Stomach (tissue), 4 donors: Measurements from ENCODE around the gene TIMM17B.

Experiments
- POLR2A ChIP-seq, 4 donors: fragments of 450-650 bp; IDR thresholded peaks; one replicate each; pipeline ENCODE4 v1.6.1; 2016; ENCODE audit warnings: antibody characterized with exemption in 4 of 4, control low read depth in 2 of 4, mild to moderate bottlenecking in 1 of 4, moderate library complexity in 1 of 4
- POLR2AphosphoS5 ChIP-seq, 3 donors: sonication (generic); formaldehyde crosslinking; IDR thresholded peaks; one replicate each; pipeline ENCODE4 v1.6.1; 2016; ENCODE audit warnings: antibody characterized with exemption in 3 of 3
- TF ChIP-seq, protein P1 (sequence below), 7 experiments: fragments of 450-650 bp in 4 of 7; fragments of 200-600 bp in 3 of 7; sonication (generic) in 3 of 7; IDR thresholded peaks; one replicate each; pipeline ENCODE4 v1.5.1; 2016 to 2019; ENCODE audit warnings: antibody characterized with exemption in 7 of 7, control low read depth in 2 of 7, mild to moderate bottlenecking in 1 of 7

GRCh38 chrX:48905090-48905790, 7.7 kb upstream of the TIMM17B start:
- TF ChIP-seq, protein P1, sequence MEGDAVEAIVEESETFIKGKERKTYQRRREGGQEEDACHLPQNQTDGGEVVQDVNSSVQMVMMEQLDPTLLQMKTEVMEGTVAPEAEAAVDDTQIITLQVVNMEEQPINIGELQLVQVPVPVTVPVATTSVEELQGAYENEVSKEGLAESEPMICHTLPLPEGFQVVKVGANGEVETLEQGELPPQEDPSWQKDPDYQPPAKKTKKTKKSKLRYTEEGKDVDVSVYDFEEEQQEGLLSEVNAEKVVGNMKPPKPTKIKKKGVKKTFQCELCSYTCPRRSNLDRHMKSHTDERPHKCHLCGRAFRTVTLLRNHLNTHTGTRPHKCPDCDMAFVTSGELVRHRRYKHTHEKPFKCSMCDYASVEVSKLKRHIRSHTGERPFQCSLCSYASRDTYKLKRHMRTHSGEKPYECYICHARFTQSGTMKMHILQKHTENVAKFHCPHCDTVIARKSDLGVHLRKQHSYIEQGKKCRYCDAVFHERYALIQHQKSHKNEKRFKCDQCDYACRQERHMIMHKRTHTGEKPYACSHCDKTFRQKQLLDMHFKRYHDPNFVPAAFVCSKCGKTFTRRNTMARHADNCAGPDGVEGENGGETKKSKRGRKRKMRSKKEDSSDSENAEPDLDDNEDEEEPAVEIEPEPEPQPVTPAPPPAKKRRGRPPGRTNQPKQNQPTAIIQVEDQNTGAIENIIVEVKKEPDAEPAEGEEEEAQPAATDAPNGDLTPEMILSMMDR (IDR thresholded peaks at IDR 0.05): no peak
- TF ChIP-seq POLR2AphosphoS5 (IDR thresholded peaks at IDR 0.05) (no peak), POLR2A (IDR thresholded peaks at IDR 0.05) (no peak)
